Activated CD4-positive, CD25-positive, alpha-beta regulatory T cell treated with anti-CD3 and anti-CD28 coated beads, Interleukin-2, amount 50 U/mL, for 24 hours (primary cell): ENCODE data around the gene NSRP1.
"Not testable (repeated sequence)": the region's sequence is repeated elsewhere in the genome, so short reads cannot be mapped to it uniquely, and the experiment has no call there.

Source experiments
- ATAC-seq, 2 donors: fragments of 150-1000 bp; cut with Tn5 transposase; one replicate each; pipeline ENCODE4 v1.10.0; 2021; ENCODE audit warnings: mild to moderate bottlenecking in 1 of 2, moderate library complexity in 1 of 2

The NSRP1 gene, protein sequence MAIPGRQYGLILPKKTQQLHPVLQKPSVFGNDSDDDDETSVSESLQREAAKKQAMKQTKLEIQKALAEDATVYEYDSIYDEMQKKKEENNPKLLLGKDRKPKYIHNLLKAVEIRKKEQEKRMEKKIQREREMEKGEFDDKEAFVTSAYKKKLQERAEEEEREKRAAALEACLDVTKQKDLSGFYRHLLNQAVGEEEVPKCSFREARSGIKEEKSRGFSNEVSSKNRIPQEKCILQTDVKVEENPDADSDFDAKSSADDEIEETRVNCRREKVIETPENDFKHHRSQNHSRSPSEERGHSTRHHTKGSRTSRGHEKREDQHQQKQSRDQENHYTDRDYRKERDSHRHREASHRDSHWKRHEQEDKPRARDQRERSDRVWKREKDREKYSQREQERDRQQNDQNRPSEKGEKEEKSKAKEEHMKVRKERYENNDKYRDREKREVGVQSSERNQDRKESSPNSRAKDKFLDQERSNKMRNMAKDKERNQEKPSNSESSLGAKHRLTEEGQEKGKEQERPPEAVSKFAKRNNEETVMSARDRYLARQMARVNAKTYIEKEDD

DNA sequence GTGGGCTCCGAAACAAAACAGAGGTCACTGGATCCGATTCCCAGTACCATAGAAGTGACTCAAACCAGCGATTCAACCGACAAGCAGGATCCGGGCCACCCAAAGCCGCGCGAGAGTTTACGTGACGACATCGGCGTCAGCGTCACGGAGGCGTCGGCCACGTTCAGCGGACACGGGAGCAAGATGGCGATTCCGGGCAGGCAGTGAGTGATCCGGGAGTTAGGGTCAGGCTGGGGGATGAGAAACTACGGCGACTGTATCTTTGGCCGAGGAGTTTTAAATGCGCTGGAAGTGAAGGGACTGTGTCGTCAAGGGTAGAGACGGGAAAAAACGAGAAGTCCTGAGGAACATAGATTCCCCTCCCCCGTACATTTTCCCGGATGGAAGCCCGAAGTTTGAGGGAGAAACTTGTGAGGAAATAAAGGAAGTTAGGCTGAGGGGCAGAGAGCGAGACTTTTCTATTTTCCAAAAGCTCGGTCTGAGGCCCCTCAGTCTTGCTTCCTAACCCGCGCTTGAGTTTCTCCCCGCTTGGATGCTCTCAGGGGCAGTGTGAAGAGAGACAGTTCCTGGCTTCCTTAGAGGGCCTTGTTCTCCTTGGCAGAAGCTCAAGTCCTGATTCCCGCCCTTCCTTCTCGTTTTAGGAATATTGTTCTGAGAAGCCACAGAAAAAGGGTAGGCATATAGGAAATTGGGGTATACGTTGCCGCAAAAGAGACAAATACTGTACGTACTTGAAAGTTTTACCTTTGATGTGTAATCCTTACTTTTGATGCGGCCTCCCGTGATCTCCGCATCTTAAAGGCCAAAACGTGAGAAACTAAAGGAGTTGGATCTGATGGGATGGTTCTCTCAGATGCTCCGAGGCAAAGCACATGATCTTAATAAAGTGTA is at the start of gene NSRP1:
Gene NSRP1, plus strand, starts transcription at position 156 of the 891 bp plus-strand sequence. Its CDS starts 28 bp downstream, at position 184.
- peak; percentile 96 to 97 for ATAC-seq

DNA sequence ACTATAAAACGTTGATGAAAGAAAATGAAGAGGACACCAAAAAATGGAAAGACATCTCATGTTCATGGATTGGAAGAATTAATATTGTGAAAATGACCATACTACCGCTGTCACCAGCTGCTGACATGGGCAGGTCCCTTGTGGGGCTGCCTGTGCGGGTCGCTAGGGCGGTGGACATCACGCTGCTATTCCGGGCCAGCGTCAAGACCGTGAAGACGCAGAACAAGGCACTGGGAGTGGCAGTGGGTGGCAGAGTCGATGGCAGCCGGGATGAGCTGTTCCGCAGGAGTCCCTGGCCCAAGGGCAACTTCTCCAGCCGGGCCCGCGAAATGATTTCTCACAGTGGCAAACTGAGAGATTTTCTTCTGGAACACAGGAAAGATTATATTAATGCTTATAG is 48.2 kb upstream of the NSRP1 start:
- ATAC-seq, result no peak

DNA sequence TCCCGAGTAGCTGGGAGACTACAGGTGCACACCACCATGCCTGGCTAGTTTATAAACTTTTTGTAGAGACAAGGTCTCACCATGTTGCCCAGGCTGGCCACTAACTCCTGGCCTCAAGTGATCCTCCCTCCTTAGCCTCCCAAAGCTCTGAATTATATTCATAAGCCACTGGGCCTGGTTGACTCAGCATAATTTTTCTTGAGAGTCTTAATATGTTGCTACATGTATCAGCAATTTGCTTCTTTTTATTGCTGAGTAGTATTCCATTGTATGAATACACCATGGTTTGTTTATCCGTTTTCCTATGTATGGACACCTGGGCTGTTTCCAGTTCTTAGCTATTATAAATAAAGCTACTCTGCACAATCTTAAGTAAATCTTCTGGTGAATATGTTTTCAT is 42.4 kb upstream of the NSRP1 start:
- no peak for ATAC-seq

DNA sequence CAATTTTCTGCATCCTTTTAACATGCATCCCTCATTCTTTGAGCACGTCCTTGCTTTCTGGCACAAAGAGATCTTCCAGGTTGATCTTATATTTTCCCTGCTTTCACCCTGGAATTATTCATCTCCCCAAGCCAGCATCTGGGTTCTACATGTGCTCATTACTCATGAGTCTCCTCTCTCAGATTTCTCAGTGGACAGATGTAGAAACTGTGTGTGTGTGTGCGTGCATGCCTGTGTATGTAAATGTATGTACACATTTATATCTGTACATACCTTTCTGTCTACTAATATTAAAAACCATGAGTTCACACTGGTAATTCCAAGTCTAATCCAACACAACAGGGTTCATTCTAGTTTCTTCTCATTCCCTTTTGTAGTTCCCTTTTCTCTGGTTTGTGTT is 41.9 kb upstream of the NSRP1 start:
- no peak for ATAC-seq

DNA sequence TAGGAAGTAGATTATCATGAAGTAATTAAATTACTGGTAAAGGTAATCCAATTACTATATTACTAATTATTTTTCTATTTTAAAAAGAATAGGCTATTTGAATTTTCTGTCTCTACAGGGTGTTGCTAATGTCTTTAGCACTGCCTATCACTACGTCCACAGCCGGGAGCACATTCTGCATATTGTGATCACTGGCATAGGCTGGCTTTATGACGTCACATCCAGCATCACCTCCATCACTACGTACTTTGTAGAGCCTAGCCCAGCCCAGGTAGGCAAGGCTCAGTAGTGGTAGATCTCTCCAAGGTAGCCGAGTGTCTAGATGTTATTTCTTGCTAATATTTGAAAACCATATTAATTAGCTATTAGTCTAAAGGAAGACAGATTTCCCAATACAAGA is 33.8 kb upstream of the NSRP1 start:
- ATAC-seq, result no peak

DNA sequence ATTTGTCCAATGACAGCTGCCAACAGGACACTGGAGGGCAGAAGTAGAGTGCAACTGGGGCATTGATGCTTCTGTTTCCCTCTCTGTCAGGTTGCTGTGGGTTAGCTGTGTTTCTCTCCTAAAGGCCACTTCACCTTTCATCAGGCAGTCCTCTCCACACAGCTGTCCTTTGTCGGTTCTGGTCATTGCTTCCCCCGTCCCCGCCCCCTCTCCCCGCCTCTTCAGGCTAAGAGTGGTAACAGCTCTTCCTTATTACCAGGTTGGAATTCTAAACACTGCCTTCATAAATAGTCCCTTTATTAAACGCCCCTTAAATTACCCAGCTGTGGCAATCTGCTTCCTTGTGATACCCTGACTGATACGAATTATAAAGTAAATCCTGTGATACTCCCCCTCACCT is 31.8 kb upstream of the NSRP1 start:
- ATAC-seq, result no peak

DNA sequence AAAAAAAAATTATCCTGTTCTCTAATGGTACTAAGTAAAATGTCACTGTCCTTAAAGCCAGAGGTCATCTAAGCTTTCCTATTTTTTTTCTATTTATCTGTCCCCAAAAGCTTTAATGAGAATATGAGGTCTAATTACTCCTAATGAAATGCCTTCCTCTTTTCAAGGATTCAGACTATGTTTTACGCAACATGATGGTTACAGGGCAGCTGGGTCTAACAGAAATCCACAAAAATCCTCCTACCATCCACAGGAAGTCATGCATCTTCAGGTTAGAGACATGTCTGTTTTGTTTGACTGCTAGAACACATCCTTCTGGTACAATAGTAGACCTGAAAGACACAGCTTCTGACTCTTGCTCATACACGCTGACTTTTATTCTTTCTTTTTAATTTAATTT is 29.7 kb upstream of the NSRP1 start:
- ATAC-seq, result no peak

DNA sequence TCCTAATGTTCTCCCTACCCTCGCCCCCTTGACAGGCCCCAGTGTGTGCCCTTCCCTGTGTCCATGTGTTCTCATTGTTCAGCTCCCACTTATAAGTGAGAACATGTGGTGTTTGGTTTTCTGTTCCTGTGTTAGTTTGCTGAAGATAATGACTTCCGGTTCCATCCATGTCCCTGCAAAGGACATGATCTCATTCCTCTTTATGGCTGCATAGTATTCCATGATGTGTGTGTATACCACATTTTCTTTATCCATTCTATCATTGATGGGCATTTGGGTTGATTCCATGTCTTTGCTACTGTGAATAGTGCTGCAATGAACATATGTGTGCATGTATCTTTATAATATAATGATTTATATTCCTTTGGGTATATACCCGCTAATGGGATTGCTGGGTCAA is 29.2 kb upstream of the NSRP1 start:
- not testable (repeated sequence) for ATAC-seq

DNA sequence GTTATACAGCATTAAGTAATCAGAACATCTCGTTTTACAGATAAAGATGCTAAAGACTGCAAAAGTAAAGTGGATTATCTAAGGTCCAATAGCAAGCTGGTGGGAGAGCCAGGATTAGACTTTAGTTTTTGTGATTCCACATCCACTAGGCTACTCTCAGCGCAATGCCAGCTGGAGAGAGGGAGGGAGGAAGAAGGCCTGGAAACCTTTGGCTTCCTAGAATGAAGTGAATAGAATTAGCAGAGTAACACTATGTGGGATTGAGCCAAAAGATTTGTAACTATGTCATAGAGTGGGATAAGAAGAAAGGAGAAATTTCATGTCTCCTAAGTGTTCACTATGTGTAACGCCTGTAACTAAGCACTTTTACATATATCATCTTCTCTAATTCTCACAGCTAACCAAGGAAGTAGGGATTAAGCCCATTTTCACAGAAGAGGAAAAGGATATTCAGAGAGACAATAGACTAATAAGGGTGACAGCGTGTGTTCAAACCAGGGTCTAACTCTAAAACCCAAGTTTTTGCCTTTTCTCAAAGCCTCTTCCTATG is 25.4 kb upstream of the NSRP1 start:
- ATAC-seq, result no peak

DNA sequence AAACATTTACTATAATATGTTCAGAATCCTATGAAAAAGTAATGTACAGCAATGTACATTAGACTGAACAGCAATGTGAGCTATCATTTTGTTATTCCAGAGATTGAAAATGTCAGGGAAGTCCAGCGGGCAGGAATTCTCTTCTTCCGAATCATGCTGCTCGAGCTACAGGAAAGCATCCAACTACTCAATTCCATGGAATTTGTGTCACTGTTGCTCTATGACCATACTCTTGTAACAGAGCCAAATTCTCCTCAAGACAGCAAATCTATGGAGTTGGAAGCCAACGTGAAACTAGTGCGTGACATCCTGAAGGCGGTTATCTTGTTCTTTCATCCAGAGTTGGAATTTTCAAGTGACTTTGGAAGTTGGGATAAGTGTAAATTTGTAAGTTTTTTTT is 24.8 kb upstream of the NSRP1 start:
- no peak for ATAC-seq

DNA sequence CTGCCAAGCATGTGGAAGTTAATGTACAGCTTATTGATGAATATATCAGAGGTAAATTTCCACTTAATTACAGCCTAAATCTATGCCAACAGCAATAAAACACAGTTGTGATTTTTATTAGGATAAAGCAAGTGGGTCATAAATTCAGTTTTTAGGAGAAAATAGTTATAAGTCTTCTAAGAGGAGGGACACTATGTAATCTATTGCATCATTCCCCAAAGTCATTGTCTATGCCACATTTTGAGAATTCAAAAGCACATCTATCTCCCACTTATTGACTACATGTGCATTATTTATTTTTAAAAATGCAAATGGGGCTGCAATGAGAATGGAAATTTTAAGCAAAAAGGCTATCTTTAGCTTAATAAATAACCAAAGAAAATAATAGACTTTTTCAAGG is 23.7 kb upstream of the NSRP1 start:
- ATAC-seq, result no peak

DNA sequence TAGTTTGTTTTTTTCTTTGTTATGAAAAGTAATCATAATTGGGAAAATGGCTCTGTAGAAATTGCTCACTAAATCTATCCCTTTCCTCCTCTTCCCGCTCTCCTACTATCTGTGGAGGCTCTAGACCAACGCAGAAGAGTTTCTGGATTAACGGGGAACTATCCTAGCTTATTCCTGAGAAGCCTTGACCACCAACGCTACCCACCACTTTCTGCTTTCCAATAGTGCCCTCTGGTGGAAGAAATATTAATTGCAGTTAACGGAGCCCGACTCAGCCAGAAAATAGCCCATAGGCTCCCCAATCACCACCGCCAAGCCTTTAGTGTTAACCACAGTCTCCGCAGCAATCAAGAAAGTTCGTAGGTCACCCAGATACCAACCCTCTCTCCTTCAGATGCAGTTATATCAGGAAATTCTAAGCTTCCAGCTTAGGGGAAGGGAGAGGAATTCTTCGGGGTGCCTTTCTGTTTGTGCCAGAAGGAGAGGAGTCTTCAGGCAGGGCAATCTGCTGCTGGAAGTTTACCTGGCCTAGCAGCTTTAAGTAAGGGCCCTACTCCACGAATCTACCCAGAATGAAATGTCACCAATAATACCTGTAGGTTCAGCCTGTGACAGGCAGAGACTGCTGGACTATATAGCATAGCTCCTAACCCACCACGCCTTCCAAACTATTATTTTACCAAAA is 23.0 kb upstream of the NSRP1 start:
- ATAC-seq, result peak; percentile 35 to 48

DNA sequence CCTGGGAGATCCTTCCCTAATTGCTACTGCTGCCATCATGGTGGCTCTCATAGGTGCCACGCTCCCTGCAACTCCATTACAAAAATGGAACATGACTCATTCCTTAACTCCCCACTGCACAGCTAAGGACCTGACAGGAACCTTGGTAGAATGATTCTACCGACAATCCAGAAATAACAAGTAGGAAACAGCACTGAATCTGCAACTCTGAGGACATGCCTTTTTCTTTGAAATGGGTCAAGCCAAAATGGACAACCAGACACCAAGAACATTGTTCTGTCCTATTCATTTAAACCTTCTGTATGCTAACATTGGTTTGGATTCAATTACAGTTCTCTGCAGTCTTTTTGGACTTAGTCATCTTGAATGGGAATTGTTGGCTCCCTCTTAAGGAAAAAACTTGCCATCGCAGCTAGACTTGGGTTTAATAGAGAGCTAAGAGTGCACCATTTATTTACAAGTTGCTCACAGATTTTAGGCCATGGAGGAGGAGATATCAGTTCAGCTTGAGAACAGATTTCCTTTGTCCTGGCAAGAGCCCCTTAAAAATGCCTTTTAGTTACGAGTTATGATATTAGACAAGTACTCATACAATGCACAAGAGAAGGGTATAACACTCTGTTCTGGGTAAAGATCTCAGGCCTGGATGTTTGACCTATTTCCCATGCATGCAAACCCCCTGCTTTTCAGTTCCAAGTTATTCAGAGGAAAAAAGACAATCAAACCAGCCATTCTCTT is 20.9 kb upstream of the NSRP1 start:
- peak in 1 of 2 donors; percentile 30 for ATAC-seq

DNA sequence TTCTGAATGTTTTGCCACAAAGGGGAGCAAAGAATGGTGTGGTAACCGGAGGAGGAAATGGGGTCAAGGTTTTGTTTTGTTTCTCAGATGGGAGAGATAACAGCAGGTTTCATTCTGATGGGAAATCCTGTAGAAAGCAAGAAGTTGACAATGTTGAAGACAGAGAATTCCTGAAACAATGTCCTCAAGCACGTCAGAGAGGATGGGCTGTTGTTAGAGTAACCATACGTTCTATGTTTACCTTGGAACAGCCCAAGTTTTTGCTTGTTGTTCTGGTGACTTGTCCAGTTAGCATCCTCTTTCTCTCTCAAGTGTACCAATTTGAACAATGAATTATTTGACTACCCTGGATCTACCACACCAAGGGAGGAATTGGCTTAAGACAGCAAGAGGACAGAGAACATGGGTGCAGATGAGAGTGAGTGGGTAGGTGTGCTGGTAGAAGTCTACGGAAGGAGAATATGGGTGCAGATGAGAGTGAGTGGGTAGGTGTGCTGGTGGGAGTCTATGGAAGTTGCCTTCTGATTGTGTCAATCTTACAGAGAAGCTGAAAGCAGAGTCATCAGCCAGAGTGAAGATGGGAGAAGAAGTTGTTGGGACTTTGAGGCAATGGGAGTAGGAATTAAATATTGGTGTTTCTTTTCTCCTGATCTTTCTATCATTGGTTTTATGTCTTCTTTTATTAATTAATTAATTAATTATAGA is 14.8 kb upstream of the NSRP1 start:
- ATAC-seq, result no peak

DNA sequence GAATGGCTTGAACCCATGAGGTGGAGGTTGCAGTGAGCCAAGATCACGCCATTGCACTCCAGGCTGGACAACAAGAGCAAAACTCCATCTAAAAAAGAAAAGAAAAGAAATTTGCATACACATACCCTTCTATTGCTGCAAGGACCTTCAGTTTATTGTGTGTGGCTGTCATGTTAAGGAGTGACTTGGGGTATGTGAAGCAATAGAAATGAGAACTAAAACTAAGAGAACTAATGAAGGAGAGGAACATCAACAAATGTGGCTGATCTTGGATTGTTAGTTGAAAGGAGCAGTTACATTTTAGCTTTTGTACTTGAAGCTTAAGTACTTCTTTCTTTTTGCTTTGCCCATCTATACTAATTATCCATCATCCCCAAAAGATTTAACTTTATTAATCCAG is 12.7 kb upstream of the NSRP1 start:
- no peak for ATAC-seq

DNA sequence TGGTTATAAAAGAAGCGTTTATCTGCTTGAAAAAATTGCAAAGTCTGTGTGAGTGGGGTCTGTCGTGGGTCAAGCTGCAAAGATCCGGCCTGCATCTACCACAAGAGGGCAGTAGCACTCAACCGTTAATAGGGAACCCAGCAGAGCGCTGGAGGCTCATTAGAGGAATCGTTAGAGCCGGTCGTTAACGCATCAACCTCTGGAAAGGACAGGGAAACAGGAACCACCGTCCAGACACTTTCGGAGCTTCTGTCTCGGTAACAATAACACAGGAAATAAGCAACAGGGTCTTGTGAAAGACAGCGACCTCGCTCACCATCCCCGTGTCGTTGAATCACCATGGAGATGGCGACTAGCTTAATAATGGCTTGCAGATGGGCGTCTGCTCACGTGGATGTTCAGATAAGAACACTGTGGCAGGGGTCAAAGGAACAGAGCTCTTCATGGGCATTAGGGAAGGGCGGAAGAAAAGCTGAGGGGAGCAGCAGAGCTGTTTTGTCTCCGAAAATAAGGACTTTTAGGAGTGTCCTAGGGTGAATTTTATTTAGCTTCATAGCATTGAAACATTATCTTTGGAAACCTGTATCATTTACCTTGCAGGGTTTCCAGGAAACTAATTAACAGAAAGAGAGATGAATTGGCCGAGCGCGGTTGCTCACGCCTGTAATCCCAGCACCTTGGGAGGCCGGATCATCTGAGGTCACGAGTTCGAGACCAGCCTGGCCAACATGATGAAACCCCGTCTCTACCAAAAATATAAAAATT is 11.9 kb upstream of the NSRP1 start:
- peak; percentile 94 to 96 for ATAC-seq

DNA sequence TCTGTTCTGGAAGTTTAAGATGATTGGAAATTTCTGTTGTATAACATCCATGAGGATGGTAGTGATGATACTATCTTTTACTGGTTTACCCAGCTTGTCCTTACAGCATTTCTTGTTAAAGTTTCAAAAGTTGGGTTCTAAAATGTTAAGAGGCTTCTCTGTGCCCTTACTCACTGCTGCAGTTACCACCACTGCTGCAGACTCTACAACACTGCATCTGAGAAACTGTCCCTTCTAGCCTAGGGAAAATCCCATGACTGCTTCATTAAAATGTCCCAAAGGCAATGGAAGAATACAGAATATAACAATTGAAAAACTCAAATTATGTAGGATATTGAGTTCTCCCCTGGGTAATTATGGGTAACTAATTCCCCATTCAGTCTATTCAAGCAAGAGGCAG is 3.8 kb upstream of the NSRP1 start:
- no peak for ATAC-seq

DNA sequence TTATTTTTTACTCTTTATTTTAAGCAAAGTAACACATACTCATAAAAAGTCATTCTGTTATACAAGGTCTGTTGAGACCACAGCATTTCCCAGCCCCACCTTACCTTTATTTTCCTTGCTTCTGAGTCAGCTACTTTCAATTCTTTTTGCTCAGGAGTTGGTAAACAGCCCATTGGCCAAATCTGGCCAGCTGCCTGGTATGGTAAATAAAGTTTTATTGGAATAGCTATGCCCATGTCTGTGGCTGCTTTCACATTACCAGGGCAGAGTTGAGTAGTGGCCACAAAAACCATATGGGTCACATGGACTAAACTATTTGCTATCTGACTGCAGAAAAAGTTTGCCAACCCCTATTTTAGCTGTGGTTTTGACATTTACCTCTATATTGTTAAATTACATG is 3.4 kb upstream of the NSRP1 start:
- ATAC-seq, result no peak

DNA sequence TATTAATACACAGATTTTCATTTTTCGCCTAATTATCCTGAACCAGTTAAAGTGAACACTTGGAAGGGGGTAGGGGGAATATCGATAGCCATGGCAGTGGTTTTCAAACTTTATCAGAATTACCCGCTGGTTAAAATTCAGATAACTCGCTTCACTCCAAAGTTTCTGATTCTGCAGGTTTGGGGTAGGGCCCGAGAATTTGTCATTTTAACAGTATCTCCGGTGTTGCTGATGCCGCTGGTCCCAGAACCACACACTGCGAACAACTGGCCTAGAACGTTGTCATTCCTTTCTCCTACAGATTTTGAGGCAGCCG is 313 bp upstream of the NSRP1 start:
- ATAC-seq, result no peak

DNA sequence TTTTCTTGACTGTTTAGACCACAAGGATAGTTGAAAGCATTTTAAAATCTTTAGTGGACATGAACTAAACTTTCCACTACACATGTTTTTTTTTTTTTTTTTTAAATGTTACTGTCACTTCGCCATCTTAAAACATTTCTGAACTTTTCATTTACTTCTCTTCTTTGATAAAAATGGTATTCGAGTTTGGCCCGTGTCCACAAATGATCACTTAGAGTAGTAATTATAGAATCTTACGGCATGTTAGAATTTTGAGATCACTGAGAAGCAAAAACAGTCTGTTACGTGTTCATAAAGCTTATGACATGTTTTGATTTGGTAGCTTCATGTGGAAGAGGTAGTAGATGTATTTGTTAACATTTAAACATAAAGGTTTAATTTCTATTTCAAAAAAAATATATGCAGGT is 1.1 kb downstream of the NSRP1 start:
- ATAC-seq, result no peak

DNA sequence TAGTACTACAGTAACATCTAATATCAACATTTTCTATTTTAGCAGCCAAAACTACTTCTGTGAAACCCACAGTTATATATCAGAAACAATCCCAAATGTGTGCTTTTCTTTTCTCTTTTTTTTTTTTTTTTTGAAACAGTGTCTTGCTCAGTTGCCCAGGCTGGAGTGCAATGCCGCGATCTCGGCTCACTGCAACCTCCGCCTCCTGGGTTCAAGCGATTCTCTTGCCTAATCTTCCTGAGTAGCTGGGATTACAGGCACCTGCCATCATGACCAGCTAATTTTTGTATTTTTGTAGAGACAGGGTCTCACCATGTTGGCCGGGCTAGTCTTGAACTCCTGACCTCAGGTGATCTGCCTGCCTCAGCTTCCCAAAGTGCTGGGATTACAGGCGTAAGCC is 2.0 kb downstream of the NSRP1 start:
- ATAC-seq, result not testable (repeated sequence)
